Right lobe of liver (tissue), 4 donors: ENCODE data around the gene PPP1CA.

Experiments
- CTCF ChIP-seq, 4 donors: fragments of 200-600 bp in 3 of 4; fragments of 450-650 bp in 1 of 4; IDR thresholded peaks; one replicate each; pipeline versions ENCODE4 v1.5.1 to v1.8.0; 2016 to 2022; ENCODE audit warnings: antibody characterized with exemption in 4 of 4, mild to moderate bottlenecking in 2 of 4
- POLR2A ChIP-seq: fragments of 450-650 bp; IDR thresholded peaks from one replicate; pipeline ENCODE4 v1.6.1; 2017; ENCODE audit warnings: antibody characterized with exemption, mild to moderate bottlenecking
- donor health status: DM: no; HTN: no; CAD: no.
- donor health status: DM: no; HTN: no; CAD: no.
- donor health status: DM: no; HTN: yes; CAD: no.

GRCh38 chr11:67364169-67364568, 37.5 kb downstream of the PPP1CA start:
- TF ChIP-seq CTCF (IDR thresholded peaks at IDR 0.05) = no peak
- no peak for TF ChIP-seq POLR2A
